Measurements from ENCODE around the gene NCAM2.

- TF ChIP-seq CTCF (IDR thresholded peaks at IDR 0.05) (no peak), EZH2 (IDR thresholded peaks at IDR 0.05) (no peak)
Measured at GRCh38 chr21:21199342-21200102, 201.3 kb downstream of the NCAM2 start.

Data from neural progenitor cell (in vitro differentiated cells).